Right atrium auricular region (tissue), 2 donors: ENCODE data around the gene TRMU. TPM values are rescaled to one million over a fixed set of nuclear protein-coding genes. Genes with fewer than 3 reads are reported as not detected.
"Not testable (repeated sequence)": the region's sequence is repeated elsewhere in the genome, so short reads cannot be mapped to it uniquely, and the experiment has no call there.

ENCODE experiments used
- DNase-seq: peaks from one replicate; pipeline ENCODE4 v3.0.0-alpha.2; 2019; ENCODE audit warnings: low spot score
- H3K27ac ChIP-seq, 2 donors: fragments of 200-600 bp; sonication (generic); 1 replicate in 1 of 2; 2 replicates in 1 of 2; pipeline ENCODE4 v1.5.1; 2016 to 2019
- H3K27me3 ChIP-seq, 2 donors: fragments of 200-600 bp; sonication (generic); one replicate each; pipeline versions ENCODE4 v1.5.1 to v1.6.0; 2017 to 2019
- H3K36me3 ChIP-seq: fragments of 200-600 bp; sonication (generic); one replicate; pipeline ENCODE4 v1.5.1; 2016
- H3K4me1 ChIP-seq, 2 donors: fragments of 200-600 bp; sonication (generic); one replicate each; pipeline versions ENCODE4 v1.5.1 to v1.6.0; 2017 to 2019
- H3K4me3 ChIP-seq, 2 donors: fragments of 200-600 bp; sonication (generic); 1 replicate in 1 of 2; 2 replicates in 1 of 2; pipeline ENCODE4 v1.5.1; 2017 to 2019; ENCODE audit warnings: mild to moderate bottlenecking in 1 of 2, moderate library complexity in 1 of 2
- H3K9me3 ChIP-seq, 2 donors: fragments of 200-600 bp; sonication (generic); one replicate each; pipeline ENCODE4 v1.5.1; 2019
- CTCF ChIP-seq, 2 donors: fragments of 200-600 bp; sonication (generic); IDR thresholded peaks; one replicate each; pipeline ENCODE4 v1.5.1; 2019; ENCODE audit warnings: antibody characterized with exemption in 2 of 2
- total RNA-seq, 2 donors: library from RNA; depleted of rRNA; stranded (reverse); fragments of >200 nt; gene quantifications; one replicate each; pipeline ENCODE4 v1.1.0, GENCODE V29; 2016

Gene TRMU
- total RNA-seq, 2 donors from 2014 or later, result 22.2 to 22.4 TPM

- TF ChIP-seq CTCF (IDR thresholded peaks at IDR 0.05), result no peak
- DNase-seq, result no peak
- peaks cover 0 to 8% of the 10 kb centered on the region in 2 donors for H3K4me1 ChIP-seq
- no peaks in the 10 kb centered on the region for H3K36me3 ChIP-seq
- H3K9me3 ChIP-seq, result no peaks in the 10 kb centered on the region
- no peak overlapping the region for H3K4me3 ChIP-seq
- H3K27me3 ChIP-seq, result no peaks in the 10 kb centered on the region
- H3K27ac ChIP-seq, result no peak overlapping the region
Observed at GRCh38 chr22:46395145-46395544, 59.6 kb downstream of the TRMU start.

GRCh38 chr22:46397049-46397448 is 61.5 kb downstream of the TRMU start:
- H3K4me3 ChIP-seq, DNase-seq, H3K4me1 ChIP-seq, H3K27me3 ChIP-seq, H3K9me3 ChIP-seq, H3K36me3 ChIP-seq, H3K27ac ChIP-seq: not testable (repeated sequence)

GRCh38 chr22:46397514-46397913 is 62.0 kb downstream of the TRMU start:
- DNase-seq, result no peak
- Histone ChIP-seq H3K9me3 (no peaks in the 10 kb centered on the region), H3K36me3 (no peaks in the 10 kb centered on the region), H3K27ac (no peak overlapping the region), H3K27me3 (no peaks in the 10 kb centered on the region), H3K4me3 (no peak overlapping the region), H3K4me1 (no peaks in the 10 kb centered on the region)
- TF ChIP-seq CTCF (IDR thresholded peaks at IDR 0.05), result no peak

- Histone ChIP-seq H3K27me3 (no peaks in the 10 kb centered on the region), H3K9me3 (no peaks in the 10 kb centered on the region), H3K4me3 (no peak overlapping the region), H3K27ac (no peak overlapping the region), H3K36me3 (no peaks in the 10 kb centered on the region), H3K4me1 (no peaks in the 10 kb centered on the region)
- DNase-seq, result no peak
- no peak for TF ChIP-seq CTCF (IDR thresholded peaks at IDR 0.05)
Observed at GRCh38 chr22:46397951-46398350, 62.4 kb downstream of the TRMU start.

- Histone ChIP-seq H3K27ac (no peak overlapping the region), H3K4me1 (no peaks in the 10 kb centered on the region), H3K36me3 (no peaks in the 10 kb centered on the region), H3K27me3 (no peaks in the 10 kb centered on the region), H3K9me3 (no peaks in the 10 kb centered on the region), H3K4me3 (no peak overlapping the region)
- TF ChIP-seq CTCF (IDR thresholded peaks at IDR 0.05), result no peak
- DNase-seq, result no peak
Observed at GRCh38 chr22:46399251-46400024, 63.9 kb downstream of the TRMU start.

GRCh38 chr22:46401370-46401769 is 65.9 kb downstream of the TRMU start:
- H3K9me3 ChIP-seq, result no peaks in the 10 kb centered on the region
- no peak for DNase-seq
- no peaks in the 10 kb centered on the region for H3K27me3 ChIP-seq
- H3K4me1 ChIP-seq, result peaks cover 0 to 7% of the 10 kb centered on the region in 2 donors
- no peak overlapping the region for H3K4me3 ChIP-seq
- no peak overlapping the region for H3K27ac ChIP-seq
- TF ChIP-seq CTCF (IDR thresholded peaks at IDR 0.05), result no peak
- H3K36me3 ChIP-seq, result no peaks in the 10 kb centered on the region
